ENCODE results near the gene WBP1.
"Not testable (repeated sequence)": the region's sequence is repeated elsewhere in the genome, so short reads cannot be mapped to it uniquely, and the experiment has no call there.

The WBP1 gene

GRCh38 chr2:74454654-74455511 lies 3.4 kb upstream of the WBP1 start, which contains the start of gene INO80B:
INO80B (plus strand) TSS chr2:74455087; CDS start chr2:74455117, 30 bp downstream.
- peak; percentile 93 for DNase-seq (ENCODE audit: low read depth)

- no peak for DNase-seq (ENCODE audit: low read depth)
These were observed 1.1 kb upstream of the WBP1 start for GRCh38 chr2:74457129-74457548.

GRCh38 chr2:74457549-74458131 lies 598 bp upstream of the WBP1 start:
- peak; percentile 72 for DNase-seq (ENCODE audit: low read depth)

- DNase-seq (ENCODE audit: low read depth), result no peak
These were observed 713 bp downstream of the WBP1 start for GRCh38 chr2:74458938-74459363.

- not testable (repeated sequence) for DNase-seq (ENCODE audit: low read depth)
These were observed 1.4 kb downstream of the WBP1 start for GRCh38 chr2:74459503-74460118.

GRCh38 chr2:74460187-74460586 lies 1.9 kb downstream of the WBP1 start:
- DNase-seq (ENCODE audit: low read depth), result not testable (repeated sequence)

- DNase-seq (ENCODE audit: low read depth), result no peak
These were observed 3.2 kb downstream of the WBP1 start for GRCh38 chr2:74461187-74462053.

- no peak for DNase-seq (ENCODE audit: low read depth)
These were observed 4.0 kb downstream of the WBP1 start for GRCh38 chr2:74462054-74462785.

GRCh38 chr2:74462786-74463105 lies 4.5 kb downstream of the WBP1 start:
- no peak for DNase-seq (ENCODE audit: low read depth)

GRCh38 chr2:74464406-74464805 lies 6.2 kb downstream of the WBP1 start:
- no peak for DNase-seq (ENCODE audit: low read depth)

GRCh38 chr2:74470742-74471141 lies 12.5 kb downstream of the WBP1 start:
- not testable (repeated sequence) for DNase-seq (ENCODE audit: low read depth)

- DNase-seq (ENCODE audit: low read depth), result no peak
These were observed 13.3 kb downstream of the WBP1 start for GRCh38 chr2:74471332-74472065.

- peak; percentile 99 for DNase-seq (ENCODE audit: low read depth)
These were observed 14.1 kb downstream of the WBP1 start, which contains the start of gene MRPL53 for GRCh38 chr2:74472086-74472944. MRPL53 (minus strand) TSS chr2:74472680; CDS start chr2:74472660, 20 bp downstream.

GRCh38 chr2:74472945-74473258 lies 14.7 kb downstream of the WBP1 start:
- no peak for DNase-seq (ENCODE audit: low read depth)

- DNase-seq (ENCODE audit: low read depth), result no peak
These were observed 16.2 kb downstream of the WBP1 start for GRCh38 chr2:74474481-74474880.

GRCh38 chr2:74474899-74475298 lies 16.7 kb downstream of the WBP1 start:
- no peak for DNase-seq (ENCODE audit: low read depth)

GRCh38 chr2:74481431-74481830 lies 23.2 kb downstream of the WBP1 start:
- DNase-seq (ENCODE audit: low read depth), result no peak

GRCh38 chr2:74481961-74482800 lies 23.9 kb downstream of the WBP1 start:
- no peak for DNase-seq (ENCODE audit: low read depth)
